H1 (cell line): ENCODE measurements around the gene ANKH. TPM values are rescaled to one million over a fixed set of nuclear protein-coding genes. Genes with fewer than 3 reads are reported as not detected.

Source experiments
- CTCF ChIA-PET: fragments of 300-600 bp; sonication (Branson Sonifier 250); formaldehyde crosslinking; loops from one replicate; lab custom pipeline; 2021; ENCODE audit not compliant: partially characterized antibody; lab: Charles Lee
- POLR2A ChIA-PET: fragments of 300-600 bp; sonication (Branson Sonifier 250); formaldehyde crosslinking; loops from one replicate; lab custom pipeline; 2021; ENCODE audit warnings: inconsistent platforms; ENCODE audit not compliant: partially characterized antibody; lab: Charles Lee
- DNase-seq, 2 experiments: peaks; one replicate each; pipeline versions ENCODE4 v3.0.0 to v3.0.0-alpha.2; 2010 to 2022; ENCODE audit warnings: low spot score in 2 of 2, low read depth in 1 of 2, mixed read lengths in 1 of 2
- FAIRE-seq: peaks from 2 replicates; lab custom pipeline; 2011; peaks lifted over from hg19 to GRCh38; lab: Jason Lieb, UNC
- H2AFZ ChIP-seq: 2 replicates; pipeline ENCODE4 v1.8.1; 2012; ENCODE audit warnings: low read length, inconsistent platforms
- H2AK5ac ChIP-seq: 2 replicates; pipeline ENCODE4 v1.6.1; 2013; ENCODE audit warnings: low read depth, low read length
- H2BK120ac ChIP-seq: replicated peaks from 2 replicates; pipeline ENCODE3; 2013; ENCODE audit warnings: low read depth, low read length, inconsistent platforms
- H2BK12ac ChIP-seq: 2 replicates; pipeline ENCODE4 v1.6.1; 2013; ENCODE audit warnings: low read depth, low read length
- H2BK15ac ChIP-seq: 2 replicates; pipeline ENCODE4 v1.6.1; 2013; ENCODE audit warnings: low read length
- H2BK20ac ChIP-seq: 2 replicates; pipeline ENCODE4 v1.6.1; 2013; ENCODE audit warnings: low read length
- H2BK5ac ChIP-seq: 2 replicates; pipeline ENCODE4 v1.6.1; 2013; ENCODE audit warnings: low read depth, low read length
- H3K14ac ChIP-seq: 2 replicates; pipeline ENCODE4 v1.6.1; 2013; ENCODE audit warnings: inconsistent platforms; ENCODE audit not compliant: insufficient read length
- H3K18ac ChIP-seq: 2 replicates; pipeline ENCODE4 v1.6.1; 2013; ENCODE audit warnings: low read length; ENCODE audit errors: extremely low read depth
- H3K23ac ChIP-seq: 2 replicates; pipeline ENCODE4 v1.6.1; 2013; ENCODE audit warnings: inconsistent platforms; ENCODE audit not compliant: insufficient read length
- H3K23me2 ChIP-seq: 2 replicates; pipeline ENCODE4 v1.6.1; 2013; ENCODE audit warnings: low read depth, low read length
- H3K27ac ChIP-seq: 2 replicates; pipeline ENCODE4 v1.6.1; 2011; ENCODE audit warnings: low read depth, low read length, inconsistent platforms
- H3K27me3 ChIP-seq, 4 experiments: replicated peaks in 1 of 4; 1 replicate in 1 of 4; 2 replicates in 3 of 4; pipeline versions ENCODE4 v1.6.1 to v1.8.1; 2011 to 2013; ENCODE audit warnings: low read length in 3 of 4, mild to moderate bottlenecking in 3 of 4, inconsistent platforms in 2 of 4, mixed read lengths in 2 of 4, moderate library complexity in 1 of 4; ENCODE audit not compliant: control insufficient read depth in 3 of 4, insufficient read depth in 3 of 4; ENCODE audit errors: extremely low read depth in 1 of 4
- H3K36me3 ChIP-seq, 4 experiments: 2 replicates each; pipeline versions ENCODE4 v1.6.1 to v1.8.1; 2011 to 2013; ENCODE audit warnings: mild to moderate bottlenecking in 4 of 4, low read length in 3 of 4, moderate library complexity in 2 of 4, control low read depth in 1 of 4, inconsistent platforms in 1 of 4; ENCODE audit not compliant: insufficient read depth in 4 of 4, control insufficient read depth in 2 of 4
- H3K4ac ChIP-seq: replicated peaks from 2 replicates; pipeline ENCODE3; 2013; ENCODE audit warnings: low read length, low read depth, mixed read lengths, inconsistent platforms; ENCODE audit not compliant: insufficient read length
- H3K4me1 ChIP-seq, 4 experiments: replicated peaks in 1 of 4; 1 replicate in 1 of 4; 2 replicates in 3 of 4; pipeline versions ENCODE4 v1.6.1 to v1.8.1; 2011 to 2013; ENCODE audit warnings: low read length in 3 of 4, inconsistent platforms in 2 of 4, mixed read lengths in 1 of 4; ENCODE audit not compliant: insufficient read depth in 4 of 4, control insufficient read depth in 3 of 4
- H3K4me2 ChIP-seq, 2 experiments: 2 replicates each; pipeline versions ENCODE4 v1.6.1 to v1.8.1; 2011 to 2013; ENCODE audit warnings: low read depth in 2 of 2, low read length in 2 of 2, control low read depth in 1 of 2, inconsistent platforms in 1 of 2, mild to moderate bottlenecking in 1 of 2; ENCODE audit not compliant: insufficient read depth in 1 of 2
- H3K4me3 ChIP-seq, 4 experiments: fragments of 200-600, 300-600 bp in 1 of 4; sonication (generic), shearing (Covaris generic), sonication (Bioruptor Twin) in 1 of 4; 2 replicates each; pipeline versions ENCODE4 v1.5.1 to v1.8.1; 2011 to 2016; ENCODE audit warnings: low read length in 4 of 4, low read depth in 3 of 4, control low read depth in 2 of 4, inconsistent platforms in 2 of 4, mild to moderate bottlenecking in 2 of 4, mixed read lengths in 1 of 4, moderate library complexity in 1 of 4; ENCODE audit not compliant: insufficient read depth in 2 of 4; ENCODE audit errors: extremely low read depth in 1 of 4
- H3K56ac ChIP-seq: replicated peaks from 2 replicates; pipeline ENCODE3; 2013; ENCODE audit warnings: low read depth, mild to moderate bottlenecking, mixed read lengths, low read length, inconsistent platforms; ENCODE audit not compliant: insufficient read length
- H3K79me1 ChIP-seq: 2 replicates; pipeline ENCODE4 v1.6.1; 2013; ENCODE audit warnings: low read depth, low read length, control low read depth
- H3K79me2 ChIP-seq, 2 experiments: 2 replicates each; pipeline versions ENCODE4 v1.6.1 to v1.8.1; 2012 to 2013; ENCODE audit warnings: low read length in 2 of 2, mild to moderate bottlenecking in 2 of 2, inconsistent platforms in 1 of 2; ENCODE audit not compliant: insufficient read depth in 2 of 2, control insufficient read depth in 1 of 2
- H3K9ac ChIP-seq, 4 experiments: replicated peaks in 1 of 4; 1 replicate in 1 of 4; 2 replicates in 3 of 4; pipeline versions ENCODE4 v1.6.1 to v1.8.1; 2011 to 2013; ENCODE audit warnings: low read depth in 3 of 4, low read length in 3 of 4, control low read depth in 2 of 4, mild to moderate bottlenecking in 2 of 4, moderate library complexity in 2 of 4, inconsistent platforms in 1 of 4; ENCODE audit errors: extremely low read depth in 1 of 4
- H3K9me3 ChIP-seq, 2 experiments: 2 replicates each; pipeline versions ENCODE4 v1.6.1 to v1.8.1; 2012 to 2013; ENCODE audit warnings: mild to moderate bottlenecking in 2 of 2, moderate library complexity in 2 of 2, control low read depth in 1 of 2, inconsistent platforms in 1 of 2, low read depth in 1 of 2, low read length in 1 of 2, mixed read lengths in 1 of 2; ENCODE audit not compliant: insufficient read depth in 2 of 2
- H4K20me1 ChIP-seq, 2 experiments: replicated peaks in 1 of 2; 2 replicates each; pipeline versions ENCODE3 to v1.8.1; 2011 to 2013; ENCODE audit warnings: inconsistent platforms in 2 of 2, low read length in 2 of 2, mild to moderate bottlenecking in 1 of 2; ENCODE audit not compliant: insufficient read depth in 2 of 2, control insufficient read depth in 1 of 2
- H4K5ac ChIP-seq: 2 replicates; pipeline ENCODE4 v1.6.1; 2013; ENCODE audit warnings: low read length, low read depth, mixed read lengths, inconsistent platforms; ENCODE audit not compliant: insufficient read length
- H4K8ac ChIP-seq: 2 replicates; pipeline ENCODE4 v1.8.0; 2013; ENCODE audit warnings: mild to moderate bottlenecking, moderate library complexity, low read length, inconsistent platforms; ENCODE audit not compliant: insufficient read depth; ENCODE audit errors: extremely low read depth
- H4K91ac ChIP-seq: replicated peaks from 2 replicates; pipeline ENCODE3; 2013; ENCODE audit warnings: low read length, mixed read lengths, inconsistent platforms; ENCODE audit not compliant: insufficient read length
- ATF2 ChIP-seq: IDR thresholded peaks from 2 replicates; pipeline ENCODE4 v1.6.1; 2012; ENCODE audit warnings: low read length, inconsistent platforms
- CBX8 ChIP-seq: fragments of 300-800, 300-1000 bp; sonication (generic); IDR thresholded peaks from 2 replicates; pipeline ENCODE4 v1.7.1; 2016; ENCODE audit warnings: low read depth, low read length, borderline replicate concordance
- CHD1 ChIP-seq: IDR thresholded peaks from 2 replicates; pipeline ENCODE4 v1.6.1; 2012; ENCODE audit warnings: low read depth, low read length, improper control_type of control experiment
- CREB1 ChIP-seq: IDR thresholded peaks from 2 replicates; pipeline ENCODE4 v1.6.1; 2012; ENCODE audit warnings: inconsistent platforms
- CTBP2 ChIP-seq: IDR thresholded peaks from 2 replicates; pipeline ENCODE4 v1.7.0; 2011; ENCODE audit warnings: borderline replicate concordance, mild to moderate bottlenecking, moderate library complexity, mixed read lengths, low read length; ENCODE audit not compliant: insufficient read depth, insufficient read length
- KDM1A ChIP-seq: fragments of 200-600, 300-600 bp; sonication (generic); IDR thresholded peaks from 2 replicates; pipeline ENCODE4 v1.7.1; 2016; ENCODE audit warnings: mild to moderate bottlenecking, low read length, borderline replicate concordance
- KDM5A ChIP-seq: fragments of 200-600 bp; IDR thresholded peaks from 2 replicates; pipeline ENCODE4 v1.7.1; 2012; ENCODE audit warnings: mild to moderate bottlenecking, low read length, inconsistent platforms, mixed read lengths
- POLR2AphosphoS5 ChIP-seq: IDR thresholded peaks from 2 replicates; pipeline ENCODE4 v1.6.1; 2011; ENCODE audit warnings: low read depth, low read length
- RBBP5 ChIP-seq: IDR thresholded peaks from 2 replicates; pipeline ENCODE4 v1.7.1; 2012; ENCODE audit warnings: low read depth, mild to moderate bottlenecking, inconsistent platforms, low read length, moderate library complexity, borderline replicate concordance
- RNF2 ChIP-seq: fragments of 200-900, 300-1000 bp; sonication (generic); IDR thresholded peaks from 2 replicates; pipeline ENCODE4 v1.7.1; 2016; ENCODE audit warnings: borderline replicate concordance, low read depth, mild to moderate bottlenecking, antibody characterized with exemption, low read length; ENCODE audit not compliant: poor library complexity, severe bottlenecking; ENCODE audit errors: missing control alignments
- RXRA ChIP-seq: IDR thresholded peaks from 2 replicates; pipeline ENCODE4 v1.6.1; 2011; ENCODE audit warnings: low read depth, mild to moderate bottlenecking, low read length, moderate library complexity; ENCODE audit not compliant: insufficient read depth
- SP2 ChIP-seq: IDR thresholded peaks from 2 replicates; pipeline ENCODE4 v1.6.1; 2012; ENCODE audit warnings: mild to moderate bottlenecking, low read length, inconsistent platforms
- ZNF274 ChIP-seq: IDR thresholded peaks from 2 replicates; pipeline ENCODE4 v1.7.0; 2012; ENCODE audit warnings: low read length, borderline replicate concordance; ENCODE audit errors: extremely low read depth
- WGBS, 2 experiments: shearing (Covaris generic) in 1 of 2; methylation state at CpG; one replicate each; pipeline versions ENCODE4 v1.1.6 to v1.1.7; 2013 to 2015; ENCODE audit warnings: low lambda C conversion rate in 2 of 2, mixed read lengths in 2 of 2, inconsistent platforms in 1 of 2, low coverage in 1 of 2, missing lambda C conversion rate in 1 of 2; ENCODE audit not compliant: insufficient replicate concordance in 2 of 2, insufficient coverage in 1 of 2, insufficient read length in 1 of 2; ENCODE audit errors: extremely low coverage in 1 of 2, missing lambda C conversion rate in 1 of 2; 5-methylcytosine and 5-hydroxymethylcytosine counted together
- polyA plus RNA-seq, 7 experiments: library from polyadenylated mRNA; depleted of rRNA in 3 of 7; stranded (reverse) in 5 of 7; unstranded in 2 of 7; fragments of >200 nt in 5 of 7; fragments of 200-250 nt in 2 of 7; gene quantifications; 1 replicate in 5 of 7; 2 replicates in 1 of 7; 4 replicates in 1 of 7; pipeline versions ENCODE4 v1.2.1 to v1.2.3, GENCODE V29; 2011 to 2013; ENCODE audit warnings: missing spikeins in 2 of 7, mixed read lengths in 2 of 7
- total RNA-seq: library from RNA; stranded (reverse); fragmentation: NEBNext Ultra II Directional; extraction: Animal tissue kit (Norgen Biotek cat#: 25700); gene quantifications from 2 replicates; pipeline ENCODE4 v1.2.1, GENCODE V29; 2021

ANKH gene
- total and polyA plus RNA-seq, 2 of the 8 experiments (the other 6 are each of a cell fraction or from before 2014, with no cell fraction given), result 5.3 to 13.0 TPM

DNA sequence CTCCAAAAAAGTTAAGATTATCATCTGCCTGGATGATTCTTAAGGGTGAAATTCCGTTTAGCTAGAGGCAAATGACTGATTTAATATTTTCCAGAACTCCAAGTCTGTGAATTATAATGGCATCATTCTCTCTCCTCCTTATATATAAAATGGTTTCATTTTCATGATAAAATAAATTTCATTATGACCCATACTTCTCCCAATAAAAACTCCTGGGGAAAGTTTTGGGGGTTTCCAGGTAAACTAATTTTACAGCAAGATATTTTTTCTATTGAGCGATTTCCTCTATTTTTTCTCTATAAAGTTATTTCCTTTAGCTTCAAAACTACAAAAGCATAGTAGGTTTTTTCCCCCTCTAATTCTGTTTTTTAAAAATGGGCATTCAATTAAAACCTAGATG lies 214.7 kb downstream of the ANKH start:
- H3K4me1 ChIP-seq, result no peaks in the 10 kb centered on the region
- H3K23me2 ChIP-seq, result no peaks in the 10 kb centered on the region
- no peak overlapping the region for H3K56ac ChIP-seq
- no peak overlapping the region for H2BK12ac ChIP-seq
- H3K36me3 ChIP-seq, result no peaks in the 10 kb centered on the region
- no peak overlapping the region for H3K9ac ChIP-seq
- H3K4ac ChIP-seq, result no peak overlapping the region
- WGBS, 2 experiments, result 40% methylated on average over 2 of the region's 2 CpGs; no CpG with 5 or more reads in 1 of the 2 experiments
- H3K27me3 ChIP-seq, result no peaks in the 10 kb centered on the region
- DNase-seq (no peak), FAIRE-seq (no peak)
- ChIA-PET POLR2A (no interaction called here), CTCF (interaction anchor here (0.8 to 1.4 kb wide), 4 partner anchors 9 to 128 kb away, joined by 3 to 8 read pairs (median 3); no protein-coding TSS in a partner anchor)
- H4K8ac ChIP-seq, result no peak overlapping the region
- H2BK5ac ChIP-seq, result no peak overlapping the region
- H2BK20ac ChIP-seq, result no peak overlapping the region
- H3K14ac ChIP-seq, result no peak overlapping the region
- no peak overlapping the region for H3K27ac ChIP-seq
- H2AK5ac ChIP-seq, result no peak overlapping the region
- no peak overlapping the region for H3K4me3 ChIP-seq
- H2BK120ac ChIP-seq, result no peak overlapping the region
- no peak overlapping the region for H2BK15ac ChIP-seq
- H3K23ac ChIP-seq, result no peak overlapping the region
- H3K18ac ChIP-seq, result no peak overlapping the region
- H3K9me3 ChIP-seq, result no peaks in the 10 kb centered on the region
- no peak overlapping the region for H4K91ac ChIP-seq
- no peaks in the 10 kb centered on the region for H3K79me2 ChIP-seq
- no peaks in the 10 kb centered on the region for H4K20me1 ChIP-seq
- no peak overlapping the region for H2AFZ ChIP-seq
- no peaks in the 10 kb centered on the region for H3K79me1 ChIP-seq
- no peak overlapping the region for H4K5ac ChIP-seq
- no peak overlapping the region for H3K4me2 ChIP-seq
- TF ChIP-seq POLR2AphosphoS5 (no peak), CHD1 (no peak), KDM1A (no peak), RXRA (no peak), ZNF274 (no peak), CTBP2 (no peak), SP2 (no peak), CREB1 (no peak), RNF2 (no peak), CBX8 (no peak), RBBP5 (no peak), ATF2 (no peak), KDM5A (no peak)
